OCI-LY1 (cell line): Measurements from ENCODE around the gene TMEM263.

ENCODE experiments used
- EZH2 ChIP-seq: fragments of 200-600 bp; sonication (generic), shearing (Covaris generic); IDR thresholded peaks from 2 replicates; pipeline ENCODE4 v1.8.0; 2017; ENCODE audit warnings: borderline replicate concordance, mixed run types, mild to moderate bottlenecking, antibody characterized with exemption, low read length, moderate library complexity, mixed read lengths
- TF ChIP-seq, protein P1 (sequence below): fragments of 200-600 bp; sonication (generic), shearing (Covaris generic); IDR thresholded peaks from 2 replicates; pipeline ENCODE4 v1.5.1; 2017; ENCODE audit warnings: mild to moderate bottlenecking, antibody characterized with exemption, low read length, moderate library complexity, mixed read lengths

DNA sequence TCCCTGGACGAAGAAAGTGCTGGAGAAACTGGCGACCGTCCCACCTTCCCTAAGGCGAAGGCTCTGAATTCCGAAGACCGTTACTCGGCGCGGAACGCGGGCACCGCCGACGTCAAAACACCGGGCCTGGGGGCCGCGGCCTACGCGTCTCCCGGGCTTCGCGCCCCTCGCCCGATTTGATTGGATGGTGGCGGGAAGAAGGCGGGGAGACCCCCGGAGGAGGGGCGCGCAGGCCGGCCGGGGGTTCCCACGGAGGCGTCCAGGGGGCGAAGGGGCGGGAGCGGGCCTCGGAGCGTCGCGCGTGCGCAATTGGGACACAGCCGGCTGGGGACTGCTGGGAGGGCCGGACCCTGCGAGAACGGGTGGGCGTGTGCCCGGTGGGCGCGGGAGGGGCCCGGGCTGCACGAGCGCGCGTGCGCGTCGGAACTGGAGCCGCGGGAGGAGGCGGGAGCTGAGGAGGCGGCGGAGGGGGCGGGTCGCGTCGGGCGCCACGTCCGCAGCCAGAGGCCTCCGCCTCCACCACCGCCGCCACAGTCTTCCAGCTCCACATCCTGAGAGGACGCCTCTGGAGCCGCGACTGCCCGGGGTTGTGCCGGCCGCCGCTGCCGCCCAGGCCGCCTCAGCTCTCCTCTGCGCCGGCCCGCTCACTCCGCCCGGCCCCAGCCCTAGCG is at the start of gene TMEM263:
- TF ChIP-seq, protein P1, sequence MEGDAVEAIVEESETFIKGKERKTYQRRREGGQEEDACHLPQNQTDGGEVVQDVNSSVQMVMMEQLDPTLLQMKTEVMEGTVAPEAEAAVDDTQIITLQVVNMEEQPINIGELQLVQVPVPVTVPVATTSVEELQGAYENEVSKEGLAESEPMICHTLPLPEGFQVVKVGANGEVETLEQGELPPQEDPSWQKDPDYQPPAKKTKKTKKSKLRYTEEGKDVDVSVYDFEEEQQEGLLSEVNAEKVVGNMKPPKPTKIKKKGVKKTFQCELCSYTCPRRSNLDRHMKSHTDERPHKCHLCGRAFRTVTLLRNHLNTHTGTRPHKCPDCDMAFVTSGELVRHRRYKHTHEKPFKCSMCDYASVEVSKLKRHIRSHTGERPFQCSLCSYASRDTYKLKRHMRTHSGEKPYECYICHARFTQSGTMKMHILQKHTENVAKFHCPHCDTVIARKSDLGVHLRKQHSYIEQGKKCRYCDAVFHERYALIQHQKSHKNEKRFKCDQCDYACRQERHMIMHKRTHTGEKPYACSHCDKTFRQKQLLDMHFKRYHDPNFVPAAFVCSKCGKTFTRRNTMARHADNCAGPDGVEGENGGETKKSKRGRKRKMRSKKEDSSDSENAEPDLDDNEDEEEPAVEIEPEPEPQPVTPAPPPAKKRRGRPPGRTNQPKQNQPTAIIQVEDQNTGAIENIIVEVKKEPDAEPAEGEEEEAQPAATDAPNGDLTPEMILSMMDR = no peak
- no peak for TF ChIP-seq EZH2
